HG02623 (cell line): Measurements from ENCODE around the gene PLS3.

ENCODE experiments used
- ATAC-seq: cut with Tn5 transposase; IDR thresholded peaks from one replicate; pipeline ENCODE4 v1.9.1; 2021; ENCODE audit warnings: moderate library complexity; ENCODE audit not compliant: unreplicated experiment

The PLS3 gene

DNA sequence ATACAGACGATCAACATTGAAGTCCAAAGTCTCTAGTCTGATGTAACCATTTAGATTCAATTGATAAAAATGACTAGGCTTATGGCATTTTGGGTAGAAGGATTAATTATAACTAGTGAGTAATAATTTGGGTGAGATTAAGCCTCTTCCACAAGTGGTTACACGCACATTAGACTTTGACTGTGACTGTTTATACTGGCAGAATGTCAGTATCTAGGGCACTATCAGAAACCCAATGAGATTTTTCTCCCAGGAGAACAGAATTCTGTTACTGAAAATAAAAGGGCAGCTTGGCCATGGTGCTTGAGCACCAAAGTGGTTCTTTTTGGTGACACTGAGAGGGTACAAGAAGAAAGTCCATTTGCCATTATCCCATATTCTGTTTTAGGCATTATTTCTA lies 3.3 kb downstream of the PLS3 start:
- no peak for ATAC-seq

DNA sequence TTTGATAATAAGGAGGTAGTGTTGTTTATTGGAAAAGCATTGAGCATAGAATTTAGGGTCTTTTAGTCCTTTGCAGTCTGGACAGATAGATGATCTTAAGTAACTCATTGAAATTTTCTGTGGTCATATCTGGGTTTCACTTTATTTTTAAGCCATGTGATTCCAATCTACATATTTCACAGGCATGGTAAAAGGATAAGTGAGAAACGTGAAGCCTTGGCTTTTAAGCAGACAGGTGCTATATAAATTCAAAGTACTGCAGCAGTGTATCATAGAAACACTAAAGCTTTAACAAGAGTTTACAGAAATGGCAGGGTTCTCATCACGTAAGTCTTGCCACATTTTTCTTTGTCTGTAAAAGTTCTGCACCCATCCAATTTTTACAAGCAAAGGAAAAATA lies 4.9 kb downstream of the PLS3 start:
- no peak for ATAC-seq

GRCh38 chrX:115571712-115572111 lies 10.7 kb downstream of the PLS3 start:
- no peak for ATAC-seq

GRCh38 chrX:115573185-115573584 lies 12.2 kb downstream of the PLS3 start:
- no peak for ATAC-seq

GRCh38 chrX:115576676-115577075 lies 15.7 kb downstream of the PLS3 start:
- ATAC-seq = no peak

DNA sequence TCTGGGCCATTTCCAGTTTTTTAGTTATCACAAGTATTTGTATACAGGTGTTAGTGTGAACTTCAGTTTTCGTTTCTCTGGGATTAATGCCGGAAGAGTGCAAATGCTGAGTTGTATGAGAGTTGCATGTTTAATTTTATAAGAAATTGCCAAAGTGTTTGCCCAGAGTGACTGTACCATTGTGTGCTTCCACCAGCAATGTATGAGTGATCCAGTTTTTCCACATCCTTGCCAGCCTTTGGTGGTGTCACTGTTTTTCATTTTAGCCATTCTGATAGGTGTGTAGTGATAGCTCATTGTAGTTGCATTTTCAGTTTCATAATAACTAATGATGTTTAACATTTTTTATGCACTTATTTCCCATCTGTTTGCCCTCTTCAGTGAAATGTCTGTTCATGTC lies 18.4 kb downstream of the PLS3 start:
- no peak for ATAC-seq

- no peak for ATAC-seq
Observed at GRCh38 chrX:115579786-115580294, 18.9 kb downstream of the PLS3 start.

GRCh38 chrX:115581759-115582615 lies 21.0 kb downstream of the PLS3 start:
- no peak for ATAC-seq

DNA sequence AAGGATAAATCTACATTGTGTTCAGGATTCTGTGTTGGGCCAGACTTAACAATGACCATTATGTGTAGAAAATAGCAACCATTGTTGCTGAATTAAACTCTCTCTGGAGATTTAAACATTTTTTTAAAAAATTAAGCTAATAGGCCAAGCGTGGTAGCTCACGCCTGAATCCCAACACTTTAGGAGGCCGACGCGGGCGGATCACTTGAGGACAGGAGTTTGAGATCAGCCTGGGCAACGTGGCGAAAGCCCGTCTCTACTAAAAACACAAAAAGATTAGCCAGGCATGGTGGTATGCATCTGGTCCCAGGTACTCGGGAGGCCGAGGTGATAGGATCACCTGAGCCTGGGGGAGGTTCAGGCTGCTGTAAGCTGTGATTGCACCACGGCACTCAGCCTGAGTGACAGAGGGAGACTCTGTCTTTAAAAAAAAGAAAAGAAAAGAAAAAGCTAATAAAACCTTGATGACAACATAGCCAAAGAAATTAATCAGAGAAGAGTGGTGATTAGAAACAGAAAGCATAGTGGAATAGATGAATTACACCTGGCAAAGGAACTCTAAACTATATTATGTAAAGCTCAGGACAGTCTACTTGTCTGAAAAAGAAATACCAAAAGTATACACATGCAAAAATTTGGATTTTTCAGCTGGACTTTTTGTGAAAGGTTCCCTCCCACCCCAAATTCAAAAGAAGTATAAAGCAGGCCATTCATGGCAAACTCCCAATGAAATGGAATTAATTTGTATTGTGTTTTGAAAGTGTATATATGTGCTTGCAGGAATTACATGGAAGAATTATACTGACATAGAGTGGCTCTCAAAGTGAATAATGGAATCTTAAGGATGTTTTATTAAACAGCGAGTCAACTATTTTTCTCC lies 21.9 kb downstream of the PLS3 start:
- ATAC-seq = no peak

- ATAC-seq = no peak
Observed at GRCh38 chrX:115583496-115584004, 22.6 kb downstream of the PLS3 start.

DNA sequence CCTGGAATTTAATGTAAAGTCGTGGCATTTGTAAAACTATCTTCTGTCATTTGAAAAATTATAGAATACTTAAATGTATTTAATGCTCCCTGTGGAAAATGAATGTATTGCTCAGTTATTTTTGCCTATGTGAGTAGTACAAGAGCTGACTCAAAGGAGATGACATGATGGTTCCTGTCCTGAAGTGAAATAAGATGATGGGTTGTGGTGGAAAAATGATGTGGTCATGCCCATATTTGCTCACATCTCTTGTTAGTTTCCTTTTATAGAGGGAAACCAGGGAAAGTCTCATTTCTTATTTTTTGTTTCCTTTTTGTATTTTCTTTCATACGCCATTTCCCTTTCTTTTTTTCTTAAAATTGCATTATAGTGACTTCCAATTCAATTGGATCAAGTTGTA lies 23.7 kb downstream of the PLS3 start:
- no peak for ATAC-seq

- ATAC-seq = no peak
Observed at GRCh38 chrX:115588179-115588578, 27.2 kb downstream of the PLS3 start.

DNA sequence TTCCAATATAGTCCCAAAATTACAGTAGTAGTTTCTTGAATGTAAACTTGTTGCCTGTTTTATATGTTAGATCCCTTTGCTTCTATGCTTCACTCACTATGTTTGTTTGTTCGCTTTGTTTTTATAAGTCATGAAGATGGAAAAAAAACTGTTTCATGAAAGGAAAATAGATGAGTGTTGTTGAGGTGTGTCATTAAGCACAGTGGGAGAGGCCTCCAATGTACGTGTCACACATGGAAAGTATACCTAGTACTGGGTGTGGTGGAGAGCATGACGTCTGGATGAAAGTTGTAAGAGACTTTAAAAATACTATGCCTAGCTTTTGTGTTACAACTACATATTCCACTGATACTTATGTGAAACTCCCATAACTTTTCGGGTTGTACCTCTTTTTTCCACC lies 28.4 kb downstream of the PLS3 start:
- no peak for ATAC-seq

DNA sequence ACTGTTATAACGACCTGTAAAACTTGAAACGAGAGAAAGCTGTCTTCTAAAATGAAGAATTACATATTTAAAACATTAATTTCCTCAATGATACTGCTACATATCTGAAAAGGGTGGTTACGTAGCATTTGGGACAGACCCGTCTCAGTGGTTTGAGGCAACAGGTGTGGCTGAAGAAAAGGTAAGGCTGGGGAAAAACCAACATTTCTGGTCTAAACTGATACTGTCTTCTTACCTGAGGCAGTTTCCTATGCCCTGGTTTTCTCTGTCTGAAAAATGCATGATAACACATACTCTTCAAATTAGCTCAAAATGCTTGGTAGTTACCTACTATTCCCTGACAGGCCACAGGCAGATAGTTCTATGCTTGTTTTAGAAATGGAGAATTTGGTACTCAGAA lies 30.4 kb downstream of the PLS3 start:
- no peak for ATAC-seq

GRCh38 chrX:115591856-115592842 lies 31.2 kb downstream of the PLS3 start:
- no peak for ATAC-seq

DNA sequence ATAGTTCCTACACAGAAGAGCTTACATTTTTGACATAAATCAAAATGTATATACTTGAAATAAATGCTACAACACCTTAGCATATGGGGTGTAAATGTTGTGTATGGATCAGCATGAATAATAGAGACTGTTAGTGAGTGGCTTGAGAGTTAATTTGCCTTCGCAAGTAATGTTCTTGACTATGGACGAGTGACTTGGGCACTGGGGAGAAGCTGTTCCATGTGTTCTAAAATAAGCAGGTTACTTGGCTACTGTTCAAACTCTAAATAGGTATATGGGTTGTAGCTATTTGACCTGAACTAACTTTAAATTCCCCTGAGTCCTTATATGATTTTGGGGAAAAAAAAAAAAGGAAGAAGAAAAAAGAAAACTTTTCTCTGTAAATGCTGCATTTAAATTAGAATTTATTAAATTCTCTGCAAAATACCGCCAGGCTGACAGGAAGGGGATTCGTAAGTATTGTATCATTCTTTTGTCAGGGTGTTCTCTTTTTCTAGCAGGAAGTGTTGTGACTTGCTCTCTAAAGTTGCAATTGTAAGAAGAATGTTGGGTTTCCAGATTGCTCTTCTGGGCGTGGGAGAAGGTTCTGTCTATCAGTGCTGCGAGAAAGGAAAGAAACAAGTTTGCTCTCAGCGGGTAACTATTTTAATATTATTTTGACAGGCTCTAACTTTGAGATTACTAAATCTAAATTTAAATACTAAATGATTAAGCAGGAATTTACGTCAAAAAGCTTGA lies 32.2 kb downstream of the PLS3 start:
- ATAC-seq = no peak

DNA sequence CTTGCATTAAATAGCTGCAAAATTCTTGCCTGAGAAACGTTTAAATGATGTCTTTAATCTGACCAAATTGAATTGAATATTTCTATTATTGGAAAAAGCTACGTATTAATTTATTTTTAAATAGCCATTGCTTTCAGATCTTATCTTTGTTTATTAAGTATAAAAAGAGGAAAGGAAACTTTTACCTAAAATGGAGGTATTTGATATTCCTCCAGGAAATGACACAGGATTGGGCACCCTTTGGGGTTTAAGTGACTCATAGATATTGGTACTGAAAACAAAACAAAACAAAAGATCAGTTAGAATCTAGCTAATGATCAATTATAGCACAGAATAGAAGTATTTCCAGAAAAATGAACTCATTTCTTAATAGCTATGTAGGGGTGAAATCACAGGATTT lies 34.1 kb downstream of the PLS3 start:
- ATAC-seq = no peak

DNA sequence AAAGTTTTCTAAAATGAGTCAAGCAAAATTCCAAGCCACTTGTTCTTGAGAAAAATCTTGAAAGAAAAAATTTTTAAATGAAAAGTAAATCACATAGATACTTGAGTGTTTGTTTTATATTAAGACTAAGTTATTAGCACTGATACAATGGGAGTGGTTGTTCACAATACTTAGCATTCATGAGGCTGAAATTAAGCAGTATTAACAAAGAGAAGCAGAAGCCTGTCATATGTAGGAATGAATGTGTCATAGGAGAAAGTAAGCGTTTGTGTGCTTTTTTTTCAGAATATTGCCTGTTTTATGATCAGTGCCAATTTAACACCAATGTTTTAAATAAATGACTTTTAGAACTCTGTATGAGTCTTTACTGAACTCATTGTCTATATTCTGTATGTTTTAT lies 37.6 kb downstream of the PLS3 start:
- ATAC-seq = no peak

GRCh38 chrX:115602308-115602707 lies 41.3 kb downstream of the PLS3 start:
- no peak for ATAC-seq
